Epithelial cell of esophagus (primary cell): Measurements from ENCODE around the gene USHBP1.
"Not testable (repeated sequence)": the region's sequence is repeated elsewhere in the genome, so short reads cannot be mapped to it uniquely, and the experiment has no call there.

Experiments
- DNase-seq: peaks from one replicate; pipeline ENCODE4 v3.0.0; 2010; ENCODE audit warnings: low read depth
- H3K4me3 ChIP-seq: 2 replicates; pipeline ENCODE4 v1.5.1; 2011; ENCODE audit warnings: mild to moderate bottlenecking, low read length, control low read depth
- TF ChIP-seq, protein P1 (sequence below): IDR thresholded peaks from 2 replicates; pipeline ENCODE4 v1.5.1; 2011; ENCODE audit warnings: low read depth, mild to moderate bottlenecking, low read length, control low read depth, inconsistent platforms; ENCODE audit not compliant: insufficient read depth; ENCODE audit errors: missing control alignments

The USHBP1 gene

DNA sequence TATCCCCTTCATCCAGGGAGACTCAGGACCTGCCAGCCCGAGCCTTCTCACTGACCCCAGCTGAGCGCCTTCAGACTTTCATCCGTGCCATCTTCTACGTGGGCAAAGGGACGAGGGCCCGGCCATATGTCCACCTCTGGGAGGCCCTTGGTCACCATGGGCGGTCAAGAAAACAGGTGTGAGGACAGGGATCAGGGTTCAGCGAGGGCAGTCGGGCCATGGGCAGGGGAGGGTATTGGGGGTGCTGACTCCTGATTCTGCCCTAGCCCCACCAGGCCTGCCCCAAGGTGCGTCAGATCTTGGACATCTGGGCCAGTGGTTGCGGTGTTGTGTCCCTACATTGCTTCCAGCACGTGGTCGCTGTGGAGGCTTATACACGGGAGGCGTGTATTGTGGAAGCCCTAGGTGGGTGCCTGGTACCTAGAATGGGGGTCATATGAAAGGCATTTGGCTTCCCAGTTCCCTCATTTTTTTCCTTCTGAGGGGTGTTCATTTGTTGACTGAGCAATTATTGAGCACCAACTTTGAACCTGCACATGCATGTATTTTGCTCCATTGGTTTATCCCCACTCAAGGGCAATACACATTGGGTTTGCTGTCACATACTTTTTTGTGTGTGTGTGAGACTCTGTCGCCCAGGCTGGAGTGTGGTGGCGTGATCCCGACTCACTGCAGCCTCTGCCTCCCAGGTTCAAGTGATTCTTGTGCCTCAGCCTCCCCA lies 21.0 kb upstream of the USHBP1 start:
- H3K4me3 ChIP-seq, result no peak overlapping the region
- no peak for DNase-seq
- TF ChIP-seq, protein P1, sequence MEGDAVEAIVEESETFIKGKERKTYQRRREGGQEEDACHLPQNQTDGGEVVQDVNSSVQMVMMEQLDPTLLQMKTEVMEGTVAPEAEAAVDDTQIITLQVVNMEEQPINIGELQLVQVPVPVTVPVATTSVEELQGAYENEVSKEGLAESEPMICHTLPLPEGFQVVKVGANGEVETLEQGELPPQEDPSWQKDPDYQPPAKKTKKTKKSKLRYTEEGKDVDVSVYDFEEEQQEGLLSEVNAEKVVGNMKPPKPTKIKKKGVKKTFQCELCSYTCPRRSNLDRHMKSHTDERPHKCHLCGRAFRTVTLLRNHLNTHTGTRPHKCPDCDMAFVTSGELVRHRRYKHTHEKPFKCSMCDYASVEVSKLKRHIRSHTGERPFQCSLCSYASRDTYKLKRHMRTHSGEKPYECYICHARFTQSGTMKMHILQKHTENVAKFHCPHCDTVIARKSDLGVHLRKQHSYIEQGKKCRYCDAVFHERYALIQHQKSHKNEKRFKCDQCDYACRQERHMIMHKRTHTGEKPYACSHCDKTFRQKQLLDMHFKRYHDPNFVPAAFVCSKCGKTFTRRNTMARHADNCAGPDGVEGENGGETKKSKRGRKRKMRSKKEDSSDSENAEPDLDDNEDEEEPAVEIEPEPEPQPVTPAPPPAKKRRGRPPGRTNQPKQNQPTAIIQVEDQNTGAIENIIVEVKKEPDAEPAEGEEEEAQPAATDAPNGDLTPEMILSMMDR, result no peak

DNA sequence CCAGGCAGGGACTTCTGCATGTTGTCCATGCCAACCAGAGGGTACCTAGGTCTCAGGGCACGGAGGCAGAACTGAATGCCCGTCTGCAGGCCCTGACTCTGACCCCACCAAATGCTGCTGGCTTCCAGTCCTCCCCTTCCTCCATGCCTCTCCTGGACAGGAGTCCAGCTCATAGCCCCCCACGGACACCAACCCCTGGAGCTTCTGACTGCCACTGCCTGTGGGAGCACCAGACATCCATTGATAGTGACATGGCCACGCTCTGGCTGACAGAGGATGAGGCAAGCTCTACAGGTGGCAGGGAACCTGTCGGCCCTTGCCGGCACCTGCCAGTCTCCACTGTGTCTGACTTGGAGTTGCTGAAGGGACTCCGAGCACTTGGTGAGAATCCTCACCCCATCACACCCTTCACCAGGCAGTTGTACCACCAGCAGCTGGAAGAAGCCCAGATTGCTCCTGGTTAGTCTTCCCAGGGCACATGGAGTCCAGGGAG lies 19.0 kb upstream of the USHBP1 start:
- H3K4me3 ChIP-seq, result no peak overlapping the region
- TF ChIP-seq, protein P1, result no peak
- no peak for DNase-seq

DNA sequence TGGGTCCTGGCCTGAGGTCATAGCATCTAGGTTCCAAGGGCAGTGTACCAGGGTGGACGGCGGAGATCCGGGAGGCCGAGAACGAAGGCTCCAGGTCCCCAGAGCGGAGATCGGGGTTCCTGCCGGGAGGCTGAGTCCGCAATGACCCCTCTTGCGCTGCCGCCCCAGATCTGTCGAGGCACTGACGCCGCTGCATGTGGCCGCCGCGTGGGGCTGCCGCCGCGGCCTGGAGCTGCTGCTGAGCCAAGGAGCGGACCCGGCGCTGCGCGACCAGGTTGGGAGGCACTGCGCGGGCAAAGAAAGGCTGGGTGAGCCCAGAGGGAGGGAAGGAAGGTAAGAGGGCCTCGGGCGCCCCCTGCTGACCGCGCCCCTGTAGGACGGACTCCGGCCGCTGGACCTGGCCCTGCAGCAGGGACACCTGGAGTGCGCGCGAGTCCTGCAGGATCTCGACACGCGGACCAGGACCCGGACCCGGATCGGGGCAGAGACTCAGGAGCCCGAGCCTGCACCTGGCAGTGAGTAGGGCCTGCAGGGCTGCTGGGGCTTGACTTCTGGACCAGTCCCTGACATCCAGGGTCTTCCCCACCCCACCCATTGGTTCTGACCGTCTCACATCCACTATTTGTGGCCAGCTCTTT lies 18.1 kb upstream of the USHBP1 start:
- peak overlapping the region; percentile 45 for H3K4me3 ChIP-seq

DNA sequence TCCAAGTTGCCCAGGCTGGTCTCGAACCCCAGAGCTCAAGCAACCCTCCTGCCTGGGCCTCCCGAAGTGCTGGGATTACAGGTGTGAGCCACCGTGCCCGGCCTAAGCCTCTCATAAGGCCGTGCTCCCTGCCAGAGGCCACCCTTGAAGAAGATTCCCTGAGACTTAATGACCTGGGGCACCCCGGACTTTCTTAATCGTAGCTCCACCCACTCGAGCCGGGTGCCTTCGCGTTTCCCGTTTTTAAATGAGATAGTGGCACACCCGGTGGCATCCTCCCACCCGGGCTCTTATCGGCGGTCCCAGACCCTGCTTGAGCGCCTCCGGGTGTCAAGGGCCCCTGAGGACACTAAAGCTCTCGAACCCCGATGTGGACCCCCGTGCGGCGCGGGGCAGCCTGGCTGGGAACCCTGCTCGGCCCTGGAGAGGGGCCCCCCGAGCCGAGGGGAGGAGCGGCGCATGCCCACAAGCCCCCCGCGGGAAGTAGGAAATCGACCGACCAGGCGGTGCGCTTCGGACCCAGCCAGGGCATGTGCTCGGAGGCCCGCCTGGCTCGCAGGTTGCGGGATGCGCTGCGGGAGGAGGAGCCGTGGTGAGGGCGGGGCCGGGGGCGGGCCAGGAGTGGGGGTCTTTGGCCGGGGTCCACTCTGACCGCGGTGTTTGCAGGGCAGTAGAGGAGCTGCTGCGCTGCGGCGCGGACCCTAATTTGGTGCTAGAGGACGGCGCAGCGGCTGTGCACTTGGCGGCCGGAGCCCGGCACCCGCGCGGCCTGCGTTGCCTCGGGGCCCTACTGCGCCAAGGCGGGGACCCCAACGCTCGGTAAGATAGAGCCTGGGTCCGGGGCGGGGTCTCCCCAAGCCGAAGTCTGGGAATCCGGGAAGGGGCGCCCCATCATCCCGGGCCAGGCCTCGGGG lies 17.1 kb upstream of the USHBP1 start, which contains the start of gene ANKLE1:
TSS of gene ANKLE1 (plus strand) at position 511 of the 914 bp plus-strand sequence. CDS start at position 531, 20 bp downstream.
- H3K4me3 ChIP-seq, result peak within 1 kb of the TSS; percentile 45
- no peak for DNase-seq
- TF ChIP-seq, protein P1, result no peak

More for the DNA sequence above, 18.1 kb upstream of the USHBP1 start:
- peak; percentile 82 for DNase-seq
- TF ChIP-seq, protein P1, result peak; percentile 74

DNA sequence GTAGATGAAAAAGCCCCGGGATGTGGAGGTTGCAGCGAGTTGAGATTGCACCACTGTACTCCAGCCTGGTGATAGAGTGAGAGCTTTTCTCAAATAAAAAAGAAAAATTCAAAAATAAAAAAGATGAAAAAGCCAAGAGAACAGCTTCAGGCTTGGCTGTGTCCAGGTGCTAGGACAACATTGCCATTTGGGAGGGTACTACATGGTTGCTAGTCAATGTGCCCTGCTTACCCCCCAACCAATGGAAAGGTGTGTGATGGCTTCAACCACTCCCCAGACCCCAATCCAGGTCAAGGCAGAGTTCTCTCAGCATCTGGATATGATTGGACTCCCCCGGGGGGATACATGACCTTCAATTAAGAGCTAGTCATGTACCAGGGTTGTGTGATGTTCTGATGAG lies 14.9 kb upstream of the USHBP1 start:
- DNase-seq, result no peak
- TF ChIP-seq, protein P1, result no peak
- no peak overlapping the region for H3K4me3 ChIP-seq

DNA sequence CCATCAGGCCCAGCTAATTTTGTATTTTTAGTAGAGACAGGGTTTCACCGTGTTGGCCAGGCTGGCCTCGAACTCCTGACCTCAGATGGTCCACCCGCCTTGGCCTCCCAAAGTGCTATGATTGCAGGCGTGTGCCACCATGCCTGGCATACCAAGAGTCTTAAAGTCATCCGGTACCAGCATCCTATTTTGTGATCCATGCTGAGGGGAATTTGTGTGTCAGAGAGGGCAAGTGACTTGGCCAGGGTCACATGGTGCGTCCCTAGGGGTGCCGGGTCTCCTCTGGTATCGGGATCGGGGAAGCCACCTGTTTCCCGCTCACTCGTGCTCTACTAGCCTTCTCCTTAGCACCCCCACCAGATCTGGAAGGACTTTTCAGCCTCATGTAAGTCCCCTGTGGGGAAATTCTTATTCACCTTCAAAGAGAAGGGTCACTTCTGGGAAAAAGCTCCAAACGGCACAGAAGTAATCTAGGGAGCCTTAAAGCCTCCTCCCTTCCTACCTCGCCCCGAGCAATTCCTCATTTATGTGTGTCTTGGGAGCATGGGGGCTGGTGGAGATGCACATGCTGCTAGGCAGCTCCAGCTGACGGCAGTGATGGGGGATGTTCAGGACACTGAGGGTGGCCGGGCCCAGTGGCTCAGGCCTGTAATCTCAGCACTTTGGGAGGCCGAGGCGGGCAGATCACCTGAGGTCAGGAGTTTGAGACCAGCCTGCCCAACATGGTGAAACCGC lies 11.1 kb upstream of the USHBP1 start:
- DNase-seq, result no peak
- H3K4me3 ChIP-seq, result no peak overlapping the region
- TF ChIP-seq, protein P1, result no peak

DNA sequence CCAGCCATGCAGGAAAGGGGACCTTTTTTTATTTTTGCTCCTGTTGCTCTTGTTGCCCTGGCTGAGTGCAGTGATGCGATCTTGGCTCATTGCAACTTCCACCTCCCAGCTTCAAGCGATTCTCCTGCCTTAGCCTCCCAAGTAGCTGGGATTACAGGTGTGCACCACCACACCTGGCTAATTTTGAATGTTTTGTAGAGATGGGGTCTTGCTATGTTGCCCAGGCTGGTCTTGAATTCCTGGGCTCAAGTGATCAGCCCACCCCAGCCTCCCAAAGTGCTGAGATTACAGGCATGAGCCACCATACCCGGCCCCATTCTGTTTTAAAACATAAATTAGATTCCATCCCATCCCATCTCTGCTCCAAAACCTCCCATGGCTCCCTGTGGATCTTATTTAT lies 10.3 kb upstream of the USHBP1 start:
- not testable (repeated sequence) for DNase-seq, H3K4me3 ChIP-seq
